HUES6 (cell line): ENCODE data around the gene GPR68.
"Not testable (repeated sequence)": the region's sequence is repeated elsewhere in the genome, so short reads cannot be mapped to it uniquely, and the experiment has no call there.

Source experiments
- H3K27ac ChIP-seq: 2 replicates; pipeline ENCODE4 v1.7.0; 2013; ENCODE audit warnings: low read depth, mild to moderate bottlenecking, low read length, inconsistent platforms
- H3K27me3 ChIP-seq: 2 replicates; pipeline ENCODE4 v1.6.1; 2013; ENCODE audit warnings: low read length; ENCODE audit not compliant: control insufficient read depth, insufficient read depth
- H3K36me3 ChIP-seq: 2 replicates; pipeline ENCODE4 v1.6.1; 2013; ENCODE audit warnings: low read length; ENCODE audit not compliant: control insufficient read depth, insufficient read depth
- H3K4me1 ChIP-seq: 2 replicates; pipeline ENCODE4 v1.6.1; 2013; ENCODE audit warnings: low read length; ENCODE audit not compliant: control insufficient read depth, insufficient read depth
- H3K4me3 ChIP-seq: 2 replicates; pipeline ENCODE4 v1.5.1; 2013; ENCODE audit warnings: low read depth, low read length
- H3K9ac ChIP-seq: one replicate; pipeline ENCODE4 v1.6.1; 2013; ENCODE audit warnings: mild to moderate bottlenecking, low read length
- H3K9me3 ChIP-seq: 2 replicates; pipeline ENCODE4 v1.6.1; 2013; ENCODE audit warnings: low read depth, low read length; ENCODE audit not compliant: control insufficient read depth, insufficient read depth

The GPR68 gene

GRCh38 chr14:91272341-91273272, 28.1 kb upstream of the GPR68 start:
- H3K4me3 ChIP-seq = no peak overlapping the region
- H3K9ac ChIP-seq = no peak overlapping the region
- no peaks in the 10 kb centered on the region for H3K9me3 ChIP-seq
- no peaks in the 10 kb centered on the region for H3K4me1 ChIP-seq
- H3K27me3 ChIP-seq = no peaks in the 10 kb centered on the region
- H3K36me3 ChIP-seq = peaks cover 41% of the 10 kb centered on the region
- no peak overlapping the region for H3K27ac ChIP-seq

GRCh38 chr14:91271639-91272038, 27.1 kb upstream of the GPR68 start:
- peaks cover 33% of the 10 kb centered on the region for H3K36me3 ChIP-seq
- no peak overlapping the region for H3K9ac ChIP-seq
- no peak overlapping the region for H3K4me3 ChIP-seq
- no peak overlapping the region for H3K27ac ChIP-seq
- no peaks in the 10 kb centered on the region for H3K9me3 ChIP-seq
- H3K4me1 ChIP-seq = no peaks in the 10 kb centered on the region
- no peaks in the 10 kb centered on the region for H3K27me3 ChIP-seq

GRCh38 chr14:91270619-91271018, 26.1 kb upstream of the GPR68 start:
- Histone ChIP-seq H3K9ac (no peak overlapping the region), H3K4me3 (no peak overlapping the region), H3K27ac (no peak overlapping the region), H3K36me3 (peaks cover 26% of the 10 kb centered on the region), H3K9me3 (no peaks in the 10 kb centered on the region), H3K4me1 (no peaks in the 10 kb centered on the region), H3K27me3 (peaks cover 2% of the 10 kb centered on the region; the same call in 1 of the 2 replicates)

- no peaks in the 10 kb centered on the region for H3K4me1 ChIP-seq
- no peak overlapping the region for H3K27ac ChIP-seq
- peaks cover 6% of the 10 kb centered on the region for H3K27me3 ChIP-seq
- H3K9me3 ChIP-seq = no peaks in the 10 kb centered on the region
- H3K36me3 ChIP-seq = peaks cover 25% of the 10 kb centered on the region
- no peak overlapping the region for H3K4me3 ChIP-seq
- H3K9ac ChIP-seq = no peak overlapping the region
These were observed 25.7 kb upstream of the GPR68 start for GRCh38 chr14:91270188-91270587.

- H3K9me3 ChIP-seq = no peaks in the 10 kb centered on the region
- no peaks in the 10 kb centered on the region for H3K4me1 ChIP-seq
- no peak overlapping the region for H3K9ac ChIP-seq
- no peak overlapping the region for H3K27ac ChIP-seq
- peaks cover 14% of the 10 kb centered on the region for H3K27me3 ChIP-seq
- no peak overlapping the region for H3K4me3 ChIP-seq
- peaks cover 17% of the 10 kb centered on the region for H3K36me3 ChIP-seq
These were observed 24.8 kb upstream of the GPR68 start for GRCh38 chr14:91269076-91269991.

GRCh38 chr14:91267965-91268437, 23.5 kb upstream of the GPR68 start:
- Histone ChIP-seq H3K27ac (no peak overlapping the region), H3K4me3 (no peak overlapping the region), H3K4me1 (peaks cover 7% of the 10 kb centered on the region), H3K36me3 (peaks cover 10% of the 10 kb centered on the region), H3K9me3 (no peaks in the 10 kb centered on the region), H3K27me3 (peaks cover 28% of the 10 kb centered on the region), H3K9ac (no peak overlapping the region)

- not testable (repeated sequence) for H3K27ac ChIP-seq, H3K4me3 ChIP-seq, H3K9ac ChIP-seq, H3K36me3 ChIP-seq, H3K9me3 ChIP-seq, H3K4me1 ChIP-seq
- H3K27me3 ChIP-seq = peaks cover 28% of the 10 kb centered on the region
These were observed 21.8 kb upstream of the GPR68 start for GRCh38 chr14:91266276-91266675.

- Histone ChIP-seq H3K27ac (no peak overlapping the region), H3K4me3 (no peak overlapping the region), H3K36me3 (no peaks in the 10 kb centered on the region)
These were observed 20.9 kb upstream of the GPR68 start for GRCh38 chr14:91265404-91265803.

GRCh38 chr14:91264151-91265150, 19.9 kb upstream of the GPR68 start:
- Histone ChIP-seq H3K36me3 (no peaks in the 10 kb centered on the region), H3K9me3 (no peaks in the 10 kb centered on the region; the same call in 1 of the 2 replicates), H3K4me3 (peak overlapping the region; percentile 69), H3K4me1 (peaks cover 7% of the 10 kb centered on the region), H3K27ac (no peak overlapping the region), H3K27me3 (peaks cover 28% of the 10 kb centered on the region), H3K9ac (peak overlapping the region; percentile 17)

More at GRCh38 chr14:91265404-91265803, 20.9 kb upstream of the GPR68 start:
- H3K4me1 ChIP-seq = peaks cover 7% of the 10 kb centered on the region
- H3K27me3 ChIP-seq = peaks cover 28% of the 10 kb centered on the region
- no peaks in the 10 kb centered on the region; the same call in 1 of the 2 replicates for H3K9me3 ChIP-seq
- H3K9ac ChIP-seq = no peak overlapping the region

- Histone ChIP-seq H3K36me3 (no peaks in the 10 kb centered on the region), H3K9me3 (no peaks in the 10 kb centered on the region; the same call in 1 of the 2 replicates), H3K27ac (no peak overlapping the region), H3K9ac (no peak overlapping the region), H3K4me1 (peaks cover 7% of the 10 kb centered on the region), H3K27me3 (peaks cover 28% of the 10 kb centered on the region), H3K4me3 (no peak overlapping the region)
These were observed 18.8 kb upstream of the GPR68 start for GRCh38 chr14:91263329-91263728.
